ENCODE data around the gene PKDREJ.

DNA sequence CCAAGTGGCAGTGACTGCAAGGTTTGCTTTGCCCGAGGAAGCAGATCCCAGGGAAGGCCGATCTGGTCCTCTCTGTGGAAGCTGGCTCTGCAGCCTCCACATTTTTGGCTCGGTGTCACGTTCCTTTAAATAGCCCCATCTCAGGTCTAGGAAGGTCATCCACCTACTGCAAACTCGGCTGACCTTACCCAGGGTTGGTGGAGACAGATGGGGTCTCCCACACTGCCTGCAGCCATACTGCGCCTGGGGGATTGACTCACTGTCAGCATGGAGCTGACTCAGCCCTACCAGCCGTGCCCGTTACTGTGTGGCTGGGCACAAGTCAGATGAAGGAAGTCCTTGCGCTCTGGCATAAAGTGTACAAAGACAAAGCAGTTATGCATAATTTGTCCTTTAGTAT, 29.9 kb downstream of the PKDREJ start:
- TF ChIP-seq CTCF (IDR thresholded peaks at IDR 0.05) (no peak), POLR2A (IDR thresholded peaks at IDR 0.05) (no peak)
